K562 (cell line): ENCODE data around the gene CDHR2. TPM values are rescaled to one million over a fixed set of nuclear protein-coding genes. Genes with fewer than 3 reads are reported as not detected.

Experiments used
- DIDO1 ChIP-seq: fragments of 450-650 bp; IDR thresholded peaks from 2 replicates; pipeline ENCODE4 v1.6.1; 2016; ENCODE audit warnings: low read depth, missing biosample characterization, missing genetic modification characterization
- DMBX1 ChIP-seq: fragments of 250-450 bp; sonication (Bioruptor Pico); IDR thresholded peaks from 2 replicates; pipeline ENCODE4 v1.8.0; 2022; ENCODE audit warnings: inconsistent platforms, mild to moderate bottlenecking, moderate library complexity, borderline replicate concordance
- FOXM1 ChIP-seq, 2 experiments: fragments of 450-650 bp in 1 of 2; sonication (generic) in 1 of 2; formaldehyde crosslinking in 1 of 2; IDR thresholded peaks; 2 replicates each; pipeline versions ENCODE4 v1.6.1 to v1.9.0; 2017 to 2022; ENCODE audit warnings: low read depth in 2 of 2, mild to moderate bottlenecking in 2 of 2, missing genetic modification reagents in 1 of 2, moderate library complexity in 1 of 2
- GTF3C2 ChIP-seq: IDR thresholded peaks from 3 replicates; pipeline ENCODE4 v1.6.1; 2011; ENCODE audit warnings: borderline replicate concordance, mild to moderate bottlenecking, moderate library complexity; ENCODE audit not compliant: insufficient read length; ENCODE audit errors: extremely low read depth
- LARP7 ChIP-seq: fragments of 450-650 bp; IDR thresholded peaks from 2 replicates; pipeline ENCODE4 v1.6.1; 2016
- LEF1 ChIP-seq: fragments of 450-650 bp; IDR thresholded peaks from 2 replicates; pipeline ENCODE4 v1.6.1; 2016; ENCODE audit warnings: mild to moderate bottlenecking
- MYC ChIP-seq, 2 experiments: fragments of 250-450 bp in 1 of 2; sonication (Bioruptor Pico) in 1 of 2; IDR thresholded peaks; 2 replicates each; pipeline versions ENCODE4 v1.5.1 to v1.6.1; 2012 to 2021; ENCODE audit warnings: low read depth in 2 of 2, borderline replicate concordance in 1 of 2, improper control_type of control experiment in 1 of 2, low read length in 1 of 2, mild to moderate bottlenecking in 1 of 2, moderate library complexity in 1 of 2
- NONO ChIP-seq, 2 experiments: fragments of 200-400 bp in 1 of 2; fragments of 450-650 bp in 1 of 2; formaldehyde crosslinking in 1 of 2; IDR thresholded peaks; 2 replicates each; pipeline ENCODE4 v1.6.1; 2017; ENCODE audit warnings: low read depth in 2 of 2, mild to moderate bottlenecking in 2 of 2, moderate library complexity in 2 of 2, low read length in 1 of 2
- ZFP30 ChIP-seq: fragments of 250-450 bp; sonication (Bioruptor Pico); IDR thresholded peaks from 2 replicates; pipeline ENCODE4 v1.8.0; 2022; ENCODE audit warnings: moderate library complexity, mild to moderate bottlenecking, inconsistent platforms, borderline replicate concordance
- ZKSCAN1 ChIP-seq: fragments of 150-350 bp; IDR thresholded peaks from 2 replicates; pipeline ENCODE4 v1.6.1; 2016; ENCODE audit warnings: low read depth, low read length
- ZNF121 ChIP-seq: sonication (generic); formaldehyde crosslinking; conservative IDR thresholded peaks from 2 replicates; pipeline ENCODE4 v1.8.0; 2022; ENCODE audit warnings: missing genetic modification reagents
- ZNF140 ChIP-seq: fragments of 250-450 bp; sonication (Bioruptor Pico); IDR thresholded peaks from 2 replicates; pipeline ENCODE4 v1.8.0; 2021; ENCODE audit warnings: moderate library complexity, mild to moderate bottlenecking, inconsistent platforms
- ZNF24 ChIP-seq: fragments of 450-650 bp; IDR thresholded peaks from 2 replicates; pipeline ENCODE4 v1.6.1; 2016
- ZNF764 ChIP-seq: fragments of 250-450 bp; sonication (Bioruptor Pico); IDR thresholded peaks from 2 replicates; pipeline ENCODE4 v1.4.0; 2020; ENCODE audit warnings: low read depth, mild to moderate bottlenecking, moderate library complexity
- polyA plus RNA-seq, 8 experiments: library from polyadenylated mRNA; depleted of rRNA in 4 of 8; stranded (reverse) in 5 of 8; unstranded in 3 of 8; fragments of >200 nt; fragmentation: Nextera tagmentation in 2 of 8; fragmentation: Illumina TruSeq in 1 of 8; extraction: Ambion mirVana in 2 of 8; extraction: Trizol in 1 of 8; gene quantifications; 2 replicates each; pipeline versions ENCODE4 v1.2.1 to v1.2.3, GENCODE V29; 2011 to 2014; ENCODE audit warnings: inconsistent platforms in 1 of 8, missing spikeins in 1 of 8
- total RNA-seq, 7 experiments: library from RNA; depleted of rRNA in 6 of 7; stranded (reverse); fragments of >200 nt in 6 of 7; fragmentation: Illumina TruSeq in 2 of 7; extraction: Trizol in 2 of 7; gene quantifications; 2 replicates each; pipeline versions ENCODE4 v1.2.1 to v1.2.3, GENCODE V29; 2011 to 2021; ENCODE audit warnings: low replicate concordance in 1 of 7
- TF ChIP-seq, protein P1 (sequence below): IDR thresholded peaks from 2 replicates; pipeline ENCODE4 v1.6.1; 2016; ENCODE audit warnings: missing genetic modification characterization, missing compliant biosample characterization
- TF ChIP-seq, protein P2 (sequence below), 3 experiments: IDR thresholded peaks in 2 of 3; conservative IDR thresholded peaks in 1 of 3; 2 replicates each; pipeline ENCODE4 v1.5.1; 2011 to 2012; ENCODE audit warnings: low read length in 3 of 3, mild to moderate bottlenecking in 3 of 3, control low read depth in 2 of 3, improper control_type of control experiment in 1 of 3, inconsistent platforms in 1 of 3, low read depth in 1 of 3, mixed read lengths in 1 of 3, moderate library complexity in 1 of 3; ENCODE audit not compliant: insufficient read depth in 2 of 3
- TF ChIP-seq, protein P3 (sequence below): fragments of 450-650 bp; IDR thresholded peaks from 2 replicates; pipeline ENCODE4 v1.6.1; 2016; ENCODE audit warnings: mild to moderate bottlenecking
- TF ChIP-seq, protein P4 (sequence below): sonication (generic); formaldehyde crosslinking; IDR thresholded peaks from 2 replicates; pipeline ENCODE4 v1.5.0; 2020; ENCODE audit warnings: missing genetic modification reagents

CDHR2 gene
- total and polyA plus RNA-seq, 9 of the 15 experiments (the other 6 are each of a cell fraction or from before 2014, with no cell fraction given) = 0.01 to 0.62 (median 0.09) TPM; not detected in 2

DNA sequence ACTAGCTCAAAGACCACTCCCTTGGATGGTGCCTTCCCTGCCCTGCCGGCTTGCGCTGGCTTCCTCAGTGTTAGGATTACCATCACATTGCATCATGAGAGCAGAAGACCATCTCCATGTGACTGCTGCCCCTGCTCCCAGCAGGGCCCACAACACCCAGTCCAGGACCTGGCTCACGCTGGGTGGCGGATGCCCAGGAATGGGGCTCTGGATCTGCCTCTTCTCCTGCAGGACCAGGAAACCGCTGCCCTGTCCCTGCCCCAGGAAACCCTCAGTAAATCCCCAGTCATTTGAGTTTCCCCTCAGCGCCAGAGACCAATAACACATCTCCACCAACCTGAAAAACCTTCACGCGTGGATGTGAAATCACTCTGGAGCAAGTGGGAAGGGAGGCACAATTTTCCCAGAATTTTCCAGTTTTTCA lies 8.7 kb upstream of the CDHR2 start (continued):
- TF ChIP-seq GTF3C2 (no peak), LARP7 (no peak), MYC (IDR thresholded peaks at IDR 0.05; ENCODE audit: low read depth, low read length) (peak; percentile 99), MYC (CRISPR knock-in tag; IDR thresholded peaks at IDR 0.05; ENCODE audit: borderline replicate concordance, low read depth) (peak; percentile 57; the same call in 1 of the 2 replicates), DMBX1 (peak; percentile 96), NONO (IDR thresholded peaks at IDR 0.05; ENCODE audit: low read depth in 2 of 2, low read length in 1 of 2) (no peak), ZNF24 (no peak), ZFP30 (CRISPR knock-in tag) (no peak), FOXM1 (IDR thresholded peaks at IDR 0.05; ENCODE audit: low read depth) (no peak), FOXM1 (CRISPR knock-in tag; IDR thresholded peaks at IDR 0.05; ENCODE audit: low read depth) (no peak), ZKSCAN1 (no peak), DIDO1 (tag) (no peak), ZNF121 (CRISPR knock-in tag) (no peak), ZNF764 (CRISPR knock-in tag) (no peak), LEF1 (no peak), ZNF140 (CRISPR knock-in tag) (0 out of 2 replicates have a peak, but pooled peaks have one; percentile 58)
- TF ChIP-seq, protein P1, sequence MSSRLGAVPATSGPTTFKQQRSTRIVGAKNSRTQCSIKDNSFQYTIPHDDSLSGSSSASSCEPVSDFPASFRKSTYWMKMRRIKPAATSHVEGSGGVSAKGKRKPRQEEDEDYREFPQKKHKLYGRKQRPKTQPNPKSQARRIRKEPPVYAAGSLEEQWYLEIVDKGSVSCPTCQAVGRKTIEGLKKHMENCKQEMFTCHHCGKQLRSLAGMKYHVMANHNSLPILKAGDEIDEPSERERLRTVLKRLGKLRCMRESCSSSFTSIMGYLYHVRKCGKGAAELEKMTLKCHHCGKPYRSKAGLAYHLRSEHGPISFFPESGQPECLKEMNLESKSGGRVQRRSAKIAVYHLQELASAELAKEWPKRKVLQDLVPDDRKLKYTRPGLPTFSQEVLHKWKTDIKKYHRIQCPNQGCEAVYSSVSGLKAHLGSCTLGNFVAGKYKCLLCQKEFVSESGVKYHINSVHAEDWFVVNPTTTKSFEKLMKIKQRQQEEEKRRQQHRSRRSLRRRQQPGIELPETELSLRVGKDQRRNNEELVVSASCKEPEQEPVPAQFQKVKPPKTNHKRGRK (tag) = no peak
- TF ChIP-seq, protein P2, sequence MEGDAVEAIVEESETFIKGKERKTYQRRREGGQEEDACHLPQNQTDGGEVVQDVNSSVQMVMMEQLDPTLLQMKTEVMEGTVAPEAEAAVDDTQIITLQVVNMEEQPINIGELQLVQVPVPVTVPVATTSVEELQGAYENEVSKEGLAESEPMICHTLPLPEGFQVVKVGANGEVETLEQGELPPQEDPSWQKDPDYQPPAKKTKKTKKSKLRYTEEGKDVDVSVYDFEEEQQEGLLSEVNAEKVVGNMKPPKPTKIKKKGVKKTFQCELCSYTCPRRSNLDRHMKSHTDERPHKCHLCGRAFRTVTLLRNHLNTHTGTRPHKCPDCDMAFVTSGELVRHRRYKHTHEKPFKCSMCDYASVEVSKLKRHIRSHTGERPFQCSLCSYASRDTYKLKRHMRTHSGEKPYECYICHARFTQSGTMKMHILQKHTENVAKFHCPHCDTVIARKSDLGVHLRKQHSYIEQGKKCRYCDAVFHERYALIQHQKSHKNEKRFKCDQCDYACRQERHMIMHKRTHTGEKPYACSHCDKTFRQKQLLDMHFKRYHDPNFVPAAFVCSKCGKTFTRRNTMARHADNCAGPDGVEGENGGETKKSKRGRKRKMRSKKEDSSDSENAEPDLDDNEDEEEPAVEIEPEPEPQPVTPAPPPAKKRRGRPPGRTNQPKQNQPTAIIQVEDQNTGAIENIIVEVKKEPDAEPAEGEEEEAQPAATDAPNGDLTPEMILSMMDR (IDR thresholded peaks at IDR 0.05 in 2 of 3, conservative IDR thresholded peaks at IDR 0.05 in 1 of 3; ENCODE audit: insufficient read depth in 2 of 3, low read depth in 1 of 3, low read length in 3 of 3) = no peak
- TF ChIP-seq, protein P3, sequence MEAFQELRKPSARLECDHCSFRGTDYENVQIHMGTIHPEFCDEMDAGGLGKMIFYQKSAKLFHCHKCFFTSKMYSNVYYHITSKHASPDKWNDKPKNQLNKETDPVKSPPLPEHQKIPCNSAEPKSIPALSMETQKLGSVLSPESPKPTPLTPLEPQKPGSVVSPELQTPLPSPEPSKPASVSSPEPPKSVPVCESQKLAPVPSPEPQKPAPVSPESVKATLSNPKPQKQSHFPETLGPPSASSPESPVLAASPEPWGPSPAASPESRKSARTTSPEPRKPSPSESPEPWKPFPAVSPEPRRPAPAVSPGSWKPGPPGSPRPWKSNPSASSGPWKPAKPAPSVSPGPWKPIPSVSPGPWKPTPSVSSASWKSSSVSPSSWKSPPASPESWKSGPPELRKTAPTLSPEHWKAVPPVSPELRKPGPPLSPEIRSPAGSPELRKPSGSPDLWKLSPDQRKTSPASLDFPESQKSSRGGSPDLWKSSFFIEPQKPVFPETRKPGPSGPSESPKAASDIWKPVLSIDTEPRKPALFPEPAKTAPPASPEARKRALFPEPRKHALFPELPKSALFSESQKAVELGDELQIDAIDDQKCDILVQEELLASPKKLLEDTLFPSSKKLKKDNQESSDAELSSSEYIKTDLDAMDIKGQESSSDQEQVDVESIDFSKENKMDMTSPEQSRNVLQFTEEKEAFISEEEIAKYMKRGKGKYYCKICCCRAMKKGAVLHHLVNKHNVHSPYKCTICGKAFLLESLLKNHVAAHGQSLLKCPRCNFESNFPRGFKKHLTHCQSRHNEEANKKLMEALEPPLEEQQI = no peak
- TF ChIP-seq, protein P4, sequence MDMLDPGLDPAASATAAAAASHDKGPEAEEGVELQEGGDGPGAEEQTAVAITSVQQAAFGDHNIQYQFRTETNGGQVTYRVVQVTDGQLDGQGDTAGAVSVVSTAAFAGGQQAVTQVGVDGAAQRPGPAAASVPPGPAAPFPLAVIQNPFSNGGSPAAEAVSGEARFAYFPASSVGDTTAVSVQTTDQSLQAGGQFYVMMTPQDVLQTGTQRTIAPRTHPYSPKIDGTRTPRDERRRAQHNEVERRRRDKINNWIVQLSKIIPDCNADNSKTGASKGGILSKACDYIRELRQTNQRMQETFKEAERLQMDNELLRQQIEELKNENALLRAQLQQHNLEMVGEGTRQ (CRISPR knock-in tag) = peak; percentile 61
